GM19395 (cell line): ENCODE results near the gene SPSB4.
"Not testable (repeated sequence)": the region's sequence is repeated elsewhere in the genome, so short reads cannot be mapped to it uniquely, and the experiment has no call there.

Experiments used
- ATAC-seq: cut with Tn5 transposase; IDR thresholded peaks from one replicate; pipeline ENCODE4 v1.9.1; 2021; ENCODE audit warnings: mild to moderate bottlenecking, moderate library complexity; ENCODE audit not compliant: unreplicated experiment

SPSB4 gene

GRCh38 chr3:141114179-141114745 lies 63.1 kb downstream of the SPSB4 start:
- ATAC-seq: no peak

GRCh38 chr3:141114816-141115460 lies 63.8 kb downstream of the SPSB4 start:
- no peak for ATAC-seq

GRCh38 chr3:141115789-141116541 lies 64.8 kb downstream of the SPSB4 start:
- no peak for ATAC-seq

- no peak for ATAC-seq
Observed at GRCh38 chr3:141116721-141117120, 65.6 kb downstream of the SPSB4 start.

GRCh38 chr3:141117982-141118381 lies 66.8 kb downstream of the SPSB4 start:
- not testable (repeated sequence) for ATAC-seq

GRCh38 chr3:141122455-141123030 lies 71.4 kb downstream of the SPSB4 start:
- ATAC-seq: no peak

GRCh38 chr3:141123677-141124410 lies 72.7 kb downstream of the SPSB4 start:
- ATAC-seq: no peak

- ATAC-seq: no peak
Observed at GRCh38 chr3:141124715-141125114, 73.6 kb downstream of the SPSB4 start.

- ATAC-seq: no peak
Observed at GRCh38 chr3:141125351-141125750, 74.2 kb downstream of the SPSB4 start.

- ATAC-seq: no peak
Observed at GRCh38 chr3:141126661-141127343, 75.7 kb downstream of the SPSB4 start.

- ATAC-seq: no peak
Observed at GRCh38 chr3:141127344-141128125, 76.4 kb downstream of the SPSB4 start.

GRCh38 chr3:141128126-141128777 lies 77.1 kb downstream of the SPSB4 start:
- no peak for ATAC-seq

- no peak for ATAC-seq
Observed at GRCh38 chr3:141129049-141129448, 77.9 kb downstream of the SPSB4 start.

- ATAC-seq: no peak
Observed at GRCh38 chr3:141129541-141130011, 78.4 kb downstream of the SPSB4 start.

- no peak for ATAC-seq
Observed at GRCh38 chr3:141143517-141143916, 92.4 kb downstream of the SPSB4 start.

- ATAC-seq: no peak
Observed at GRCh38 chr3:141146979-141147470, 95.9 kb downstream of the SPSB4 start.

- no peak for ATAC-seq
Observed at GRCh38 chr3:141147657-141148056, 96.5 kb downstream of the SPSB4 start.

- no peak for ATAC-seq
Observed at GRCh38 chr3:141148169-141148568, 97.0 kb downstream of the SPSB4 start.

GRCh38 chr3:141148770-141149169 lies 97.6 kb downstream of the SPSB4 start:
- no peak for ATAC-seq
